Daoy (cell line): Measurements from ENCODE around the gene ZNF599. TPM values are rescaled to one million over a fixed set of nuclear protein-coding genes. Genes with fewer than 3 reads are reported as not detected.
A peak's percentile ranks its signal among the peaks of the same experiment; 100 is the strongest.

Experiments
- DNase-seq: peaks from one replicate; pipeline ENCODE4 v3.0.0-alpha.2; 2015; ENCODE audit warnings: low read depth
- total RNA-seq: library from RNA; depleted of rRNA; stranded (reverse); fragments of >200 nt; shearing (Covaris generic); gene quantifications from 2 replicates; pipeline ENCODE4 v1.2.3, GENCODE V29; 2014; rRNA removed

Gene ZNF599
- total RNA-seq, 1 experiment from 2014 or later: 3.8 TPM

DNA sequence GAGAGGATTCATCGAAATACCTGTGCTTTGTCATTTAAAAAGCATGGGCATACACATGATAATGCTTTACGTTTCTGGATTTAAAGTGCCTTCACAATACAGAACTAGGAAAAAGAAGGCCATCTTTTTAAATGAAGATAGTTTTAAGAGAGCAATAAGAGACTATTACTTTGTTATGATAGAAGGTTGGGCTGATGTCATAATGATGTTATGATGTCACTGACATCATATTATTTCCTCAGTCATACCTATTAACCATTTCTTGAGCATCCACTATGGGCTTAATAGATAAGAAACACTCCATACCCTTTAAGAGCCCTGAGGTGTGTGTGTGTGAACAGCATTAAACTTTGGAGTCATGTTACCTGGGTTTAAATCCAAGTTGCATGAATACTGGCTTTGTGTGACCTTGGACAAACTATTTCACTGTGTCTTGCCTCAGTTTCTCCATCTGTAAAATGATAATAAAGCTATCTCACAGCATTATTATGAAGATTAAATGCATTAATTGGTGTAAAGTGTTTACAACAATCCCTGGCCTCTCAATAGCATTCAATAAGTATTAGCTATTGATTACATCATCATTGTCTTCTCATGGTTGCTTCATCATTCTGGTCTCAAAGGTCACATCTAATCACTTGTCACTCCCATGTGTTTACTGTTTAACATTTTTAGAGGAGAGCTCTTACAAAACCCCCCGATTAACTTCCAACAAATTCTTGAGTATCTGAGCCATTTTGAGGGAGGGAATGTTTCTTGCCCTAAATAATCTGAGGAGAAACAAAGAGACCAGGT is 27.9 kb downstream of the ZNF599 start:
- DNase-seq: no peak

DNA sequence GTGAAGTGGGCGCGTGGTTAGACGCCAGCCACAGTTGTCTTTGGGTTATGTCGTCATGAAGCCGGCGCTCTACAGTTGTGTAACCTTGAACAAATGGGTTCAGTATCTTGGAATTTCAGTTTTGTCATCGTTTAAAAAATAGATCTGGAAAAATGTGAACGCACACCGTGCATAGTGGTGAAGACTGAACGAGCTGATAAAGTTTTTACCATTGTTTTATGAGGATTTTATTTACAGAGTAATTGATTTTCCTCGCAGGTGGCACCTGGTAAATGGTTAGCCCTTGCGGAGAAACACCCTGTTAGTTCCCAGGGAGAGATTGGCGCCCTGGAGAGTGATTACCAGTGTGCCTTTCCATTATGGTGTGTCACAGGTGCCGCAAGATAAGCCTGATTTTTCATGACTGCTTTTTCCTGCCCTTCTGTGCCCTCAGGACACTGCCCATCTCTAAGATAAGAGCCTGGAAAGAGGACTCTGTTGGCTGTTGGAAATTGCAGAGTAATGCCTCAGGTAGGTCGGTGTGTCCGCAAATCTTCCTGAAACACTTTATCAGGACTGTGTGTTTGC is 38.4 kb downstream of the ZNF599 start:
- no peak for DNase-seq

DNA sequence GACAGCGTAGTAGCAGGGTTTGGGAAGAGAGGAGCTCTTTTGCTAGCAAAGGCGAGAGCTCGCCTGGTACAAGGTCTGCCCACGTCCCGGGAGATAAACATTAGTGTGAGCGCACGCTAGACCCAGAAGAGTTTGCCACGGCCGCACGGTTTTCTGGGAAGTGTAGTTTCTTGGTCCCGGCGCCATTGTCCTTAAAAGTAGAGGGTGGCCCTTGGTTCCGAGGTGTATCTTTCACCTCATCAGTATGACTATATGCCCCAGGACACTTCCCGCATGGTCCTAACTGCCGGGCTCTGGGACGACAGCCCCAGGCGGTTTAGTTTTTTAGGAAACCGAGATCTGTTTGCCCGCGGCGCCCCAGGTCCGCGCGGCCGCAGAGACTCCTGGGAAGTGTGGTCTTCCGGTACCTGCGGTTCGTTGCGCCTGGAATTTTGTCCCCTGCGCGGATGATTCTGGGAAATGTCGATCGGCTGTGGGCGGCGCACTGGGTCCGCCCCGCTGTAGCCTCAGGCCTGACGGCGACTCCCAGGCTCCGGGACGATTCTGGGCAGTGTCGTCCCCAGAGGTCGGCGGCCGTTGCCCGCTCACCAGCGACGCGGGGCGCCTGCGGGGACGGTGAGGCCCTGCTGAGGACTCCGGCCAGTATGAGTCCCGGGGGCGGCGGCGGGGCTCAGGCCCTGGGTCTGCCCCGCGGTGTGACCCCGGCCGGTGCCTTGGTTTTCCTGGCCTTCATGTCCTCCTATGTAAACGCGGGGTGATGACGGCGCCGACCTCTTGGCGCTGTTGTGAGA is 39.1 kb downstream of the ZNF599 start, which contains the start of gene ZNF181:
Gene ZNF181 (plus strand): TSS at position 498 of the 791 bp plus-strand sequence. CDS start 795 bp downstream, outside the sequence.
- DNase-seq: peak; percentile 92

DNA sequence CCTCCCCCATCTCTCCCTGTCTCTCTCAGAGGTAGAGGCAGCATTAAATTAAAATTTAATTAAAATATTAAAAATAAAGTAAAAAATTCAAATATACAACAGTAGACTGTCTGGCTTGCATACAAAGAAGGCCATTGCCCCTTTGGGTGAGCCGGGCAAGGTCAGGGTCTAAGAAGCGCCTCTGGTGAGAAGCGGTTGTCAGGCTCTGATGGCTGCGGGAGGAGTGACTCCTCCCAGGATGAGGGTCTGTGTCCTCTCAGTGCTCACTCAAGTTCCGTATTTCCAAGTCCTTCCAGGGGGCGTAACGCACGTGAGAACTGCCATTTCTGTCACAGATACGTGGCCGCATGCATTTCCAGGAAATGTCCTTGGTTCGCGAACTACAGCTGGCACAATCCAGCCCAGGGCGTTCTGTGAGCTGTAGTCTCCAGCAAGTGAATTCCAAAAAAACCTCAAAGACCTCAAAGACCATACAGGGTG is 39.7 kb downstream of the ZNF599 start:
- DNase-seq: no peak

DNA sequence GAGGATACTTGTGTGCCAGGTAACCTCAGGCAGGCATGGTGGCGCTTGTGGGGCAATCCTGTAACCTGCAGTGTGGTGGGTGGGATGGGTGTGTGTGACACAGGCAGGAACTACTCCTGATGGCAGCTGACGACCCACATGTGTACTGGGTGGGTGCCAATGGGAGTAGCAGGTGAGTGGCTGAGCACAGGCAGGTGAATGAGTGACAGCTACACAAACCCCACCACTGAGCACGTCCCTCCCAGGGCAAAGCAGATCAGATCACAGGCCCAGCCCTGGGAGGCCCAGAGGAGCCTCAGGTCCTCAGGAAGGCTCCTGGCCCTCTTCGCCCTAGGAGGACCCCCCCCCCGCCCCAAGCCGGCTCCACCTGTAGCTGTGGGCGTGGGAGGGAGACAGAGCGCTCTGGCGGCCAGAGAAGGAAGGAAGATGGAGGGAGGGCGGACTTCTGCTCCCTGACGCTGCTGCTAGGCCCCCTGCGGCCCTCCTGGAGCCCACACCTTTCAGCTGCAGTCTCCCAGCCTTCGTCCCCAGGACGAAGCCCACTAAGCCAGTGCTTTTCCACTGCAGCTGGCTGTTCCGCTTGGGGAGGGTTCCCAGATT is 40.3 kb downstream of the ZNF599 start:
- DNase-seq: no peak

DNA sequence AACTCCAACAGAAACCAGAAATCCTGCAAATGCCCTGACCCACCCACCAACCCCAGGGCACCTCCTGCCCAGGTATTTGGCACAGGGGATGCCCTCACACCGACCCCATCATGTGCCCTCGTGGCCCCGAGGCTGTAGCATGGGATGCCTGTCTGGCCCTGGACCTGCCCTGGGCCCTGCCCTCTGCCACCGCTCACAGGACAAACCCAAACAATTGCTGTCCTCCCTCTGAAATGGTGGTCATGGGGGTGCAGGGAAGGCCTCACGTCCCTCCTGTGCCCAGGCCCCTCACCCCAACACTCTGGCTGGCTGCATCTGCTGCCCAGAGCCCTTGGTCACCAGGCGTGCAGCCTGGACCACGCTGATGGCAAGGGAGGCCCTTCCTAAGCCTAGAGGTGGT is 41.1 kb downstream of the ZNF599 start:
- DNase-seq: no peak

DNA sequence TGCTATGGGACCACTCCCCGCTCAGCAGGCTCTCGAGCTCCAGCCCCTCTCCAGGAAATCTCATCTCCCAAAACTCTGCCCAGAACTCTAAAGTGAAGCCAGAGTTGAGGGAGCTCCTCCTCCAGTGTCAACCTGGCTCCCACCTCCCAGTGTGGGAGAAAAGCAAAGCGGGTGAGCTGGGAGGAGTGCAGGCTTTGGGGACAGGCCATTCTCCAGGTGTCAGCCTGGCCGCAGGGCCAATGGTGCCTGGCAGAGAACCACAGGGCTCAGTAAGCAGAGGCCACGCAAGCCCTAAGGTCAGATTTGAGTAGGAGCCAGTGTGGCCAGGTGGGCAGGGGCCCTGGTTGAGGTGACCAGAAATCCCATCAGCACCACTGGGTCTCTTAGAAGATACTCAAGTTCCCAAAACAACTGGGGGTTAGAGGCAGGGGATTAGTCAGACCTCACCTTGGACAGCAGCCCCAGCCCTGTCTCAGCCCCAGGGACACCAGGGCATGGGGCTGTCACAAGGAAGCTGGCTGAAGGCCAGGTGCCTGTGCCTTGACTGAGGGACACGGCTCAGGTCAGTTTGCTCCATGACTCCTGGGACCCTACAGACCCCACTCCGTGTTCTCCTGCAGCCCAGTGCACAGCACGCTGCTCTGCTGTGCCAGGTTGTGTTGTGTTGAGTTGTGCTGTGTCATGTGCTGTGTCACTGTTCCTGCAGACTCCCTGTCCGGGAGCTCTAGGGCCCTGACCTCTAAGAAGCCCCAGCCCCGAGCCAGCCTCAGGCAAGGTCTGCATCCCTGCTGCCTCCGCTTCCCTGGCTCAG is 41.8 kb downstream of the ZNF599 start:
- DNase-seq: no peak

DNA sequence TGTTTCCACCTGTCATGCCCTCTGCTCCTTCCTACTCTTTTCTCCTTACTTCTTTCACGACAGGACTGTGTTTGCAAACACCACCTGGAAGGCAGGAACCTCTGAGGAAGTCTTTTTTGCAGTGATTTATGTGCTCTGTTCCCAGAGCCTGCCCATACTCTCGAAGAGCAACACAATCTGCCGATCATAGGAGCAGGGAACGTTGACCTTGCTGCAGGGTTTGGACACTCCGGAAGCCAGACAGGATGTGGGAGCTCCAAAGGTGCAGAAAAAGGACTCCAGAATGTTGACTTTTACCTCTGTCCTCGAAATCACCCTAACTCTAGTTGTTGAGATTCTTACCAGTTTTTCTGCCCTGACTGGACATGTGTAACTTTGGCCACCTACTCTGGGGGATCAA is 47.6 kb downstream of the ZNF599 start:
- no peak for DNase-seq

DNA sequence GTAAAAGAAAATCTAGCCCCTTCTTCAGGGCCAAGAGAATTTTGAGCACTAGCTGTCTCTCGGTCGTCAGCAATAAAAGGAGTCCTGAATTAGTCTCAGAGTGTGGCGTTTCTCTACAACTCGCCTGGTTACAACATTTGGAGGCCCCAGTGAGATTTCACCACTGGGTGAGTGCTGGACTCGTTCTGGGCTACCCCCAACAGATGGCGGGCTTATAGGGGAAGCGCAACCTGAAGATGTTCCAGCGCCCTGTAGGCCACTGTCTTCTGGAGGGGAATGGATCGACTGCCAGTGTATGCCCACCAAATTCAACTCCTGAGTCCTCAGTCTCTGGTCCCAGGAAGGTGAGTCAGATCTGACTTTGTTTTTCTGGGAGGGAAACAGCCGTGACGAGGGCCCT is 50.7 kb downstream of the ZNF599 start:
- peak; percentile 38 for DNase-seq

DNA sequence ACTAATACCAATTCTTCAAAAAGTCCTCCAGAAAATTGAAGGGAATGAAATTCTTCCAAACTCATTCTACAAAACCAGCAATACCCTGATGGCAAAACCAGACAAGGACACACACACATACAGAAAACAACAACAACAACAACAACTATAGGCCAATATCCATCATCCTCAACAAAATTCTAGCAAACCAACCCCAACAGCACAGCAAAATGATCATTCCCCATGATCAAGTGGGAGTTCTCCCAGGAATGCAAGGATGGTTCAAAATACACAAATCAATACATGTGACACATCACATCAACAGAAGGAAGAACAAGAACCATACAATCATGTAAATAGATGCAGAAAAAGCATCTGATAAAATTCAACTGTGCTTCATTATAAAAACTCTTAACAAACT is 57.7 kb downstream of the ZNF599 start:
- DNase-seq: no peak

DNA sequence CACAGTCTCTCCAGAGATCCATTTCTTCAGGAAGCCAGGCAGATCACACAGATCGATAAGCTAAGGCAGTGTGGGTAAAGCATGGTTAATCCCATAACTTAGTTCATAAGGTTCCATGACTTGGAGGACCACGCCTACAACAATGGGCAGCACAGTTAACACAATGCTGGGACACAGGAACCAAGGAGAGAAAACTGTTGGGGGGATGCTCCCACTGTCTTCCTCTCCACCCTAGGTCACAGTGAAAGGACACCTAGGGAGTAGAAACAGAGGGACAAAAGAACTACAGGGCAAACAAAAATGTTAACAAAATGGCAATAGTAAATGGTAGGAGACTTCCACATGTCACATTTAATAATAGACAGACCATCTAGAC is 59.8 kb downstream of the ZNF599 start:
- DNase-seq: no peak

DNA sequence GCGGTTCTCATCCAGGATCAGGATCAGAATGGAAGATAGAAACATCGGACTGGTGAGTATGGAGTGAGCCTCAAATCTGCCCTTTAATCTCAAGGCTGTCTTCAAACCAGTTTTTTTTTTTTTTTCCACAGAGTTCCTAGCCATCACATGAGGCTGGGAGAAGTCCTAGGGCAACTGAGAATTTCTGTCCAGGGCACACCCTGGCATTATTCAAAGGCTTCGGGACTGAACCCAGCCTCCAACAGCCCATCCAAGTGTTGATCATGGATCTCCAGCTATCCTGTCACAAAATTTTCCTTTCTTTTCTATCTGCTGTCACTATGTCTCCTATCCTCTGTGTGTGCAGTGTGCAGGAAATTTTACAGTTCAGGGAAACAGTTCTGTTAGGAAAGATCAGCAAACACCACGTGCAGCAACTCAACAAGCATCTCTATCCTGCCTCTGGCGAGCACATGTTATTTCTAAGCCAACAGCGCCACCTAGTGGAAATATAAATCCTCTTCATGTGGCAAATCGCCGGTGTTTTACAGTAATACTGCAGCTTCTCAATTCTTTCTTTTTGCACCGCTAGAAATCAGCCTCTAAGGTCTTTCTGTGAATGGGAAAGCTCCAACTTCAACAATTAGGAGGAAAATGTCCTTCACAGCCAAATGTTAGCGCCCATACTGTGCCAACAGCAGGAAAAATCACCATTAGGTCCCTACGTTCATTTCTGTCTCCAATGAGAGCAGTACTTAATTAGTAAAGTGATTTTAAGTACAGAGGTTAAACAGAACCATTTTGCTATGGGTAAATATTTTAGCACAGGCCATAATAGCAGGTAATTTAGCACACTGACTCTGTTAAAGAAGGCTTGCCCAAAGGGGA is 60.4 kb downstream of the ZNF599 start:
- peak; percentile 65 for DNase-seq

DNA sequence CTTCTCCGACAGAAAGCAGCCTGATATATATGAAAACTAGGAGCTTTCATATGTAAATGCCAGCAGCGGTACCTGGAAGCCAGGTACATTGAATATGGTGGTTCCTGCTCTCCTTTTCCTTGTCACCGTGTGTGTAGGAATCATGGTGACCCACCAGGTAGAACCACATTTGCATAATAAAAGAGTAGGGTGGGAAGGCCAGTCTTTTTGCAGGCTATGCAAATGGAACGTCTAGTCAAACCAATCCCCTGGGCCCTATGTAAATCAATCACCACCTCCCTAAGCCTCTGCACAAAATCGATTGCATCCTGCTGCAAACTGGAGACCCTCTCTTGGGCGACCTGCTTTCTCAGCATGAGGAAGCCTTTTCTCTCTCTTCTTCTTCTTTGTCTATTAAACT is 61.1 kb downstream of the ZNF599 start:
- no peak for DNase-seq

Other genes with a start within 250 kb of the ZNF599 start
- not detected in 2 replicates for gene SCGB2B2, start 96.1 kb downstream of the ZNF599 start, total RNA-seq
- gene ZNF302, start 95.5 kb downstream of the ZNF599 start, total RNA-seq: 12.2 and 22.9 TPM in 2 replicates
- gene ZNF181, start 39.0 kb downstream of the ZNF599 start, total RNA-seq: 12.6 and 40.2 TPM in 2 replicates
- 2.1 and 2.9 TPM in 2 replicates for gene ZNF30, start 153.7 kb upstream of the ZNF599 start, total RNA-seq
- 1.8 and 1.9 TPM in 2 replicates for gene ZNF792, start 191.0 kb upstream of the ZNF599 start, total RNA-seq
- gene GRAMD1A, start 227.1 kb upstream of the ZNF599 start, total RNA-seq: 11.6 and 14.1 TPM in 2 replicates